GM12891 (cell line): ENCODE results near the gene MVB12B.

ENCODE experiments used
- POLR2A ChIP-seq: IDR thresholded peaks from 2 replicates; pipeline ENCODE4 v1.6.1; 2011; ENCODE audit warnings: low read depth, low read length, control low read depth
- POLR2AphosphoS5 ChIP-seq: IDR thresholded peaks from 2 replicates; pipeline ENCODE4 v1.6.1; 2011; ENCODE audit warnings: low read depth, low read length, control low read depth
- SPI1 ChIP-seq: IDR thresholded peaks from 2 replicates; pipeline ENCODE4 v1.6.1; 2011; ENCODE audit warnings: low read depth, low read length, control low read depth

DNA sequence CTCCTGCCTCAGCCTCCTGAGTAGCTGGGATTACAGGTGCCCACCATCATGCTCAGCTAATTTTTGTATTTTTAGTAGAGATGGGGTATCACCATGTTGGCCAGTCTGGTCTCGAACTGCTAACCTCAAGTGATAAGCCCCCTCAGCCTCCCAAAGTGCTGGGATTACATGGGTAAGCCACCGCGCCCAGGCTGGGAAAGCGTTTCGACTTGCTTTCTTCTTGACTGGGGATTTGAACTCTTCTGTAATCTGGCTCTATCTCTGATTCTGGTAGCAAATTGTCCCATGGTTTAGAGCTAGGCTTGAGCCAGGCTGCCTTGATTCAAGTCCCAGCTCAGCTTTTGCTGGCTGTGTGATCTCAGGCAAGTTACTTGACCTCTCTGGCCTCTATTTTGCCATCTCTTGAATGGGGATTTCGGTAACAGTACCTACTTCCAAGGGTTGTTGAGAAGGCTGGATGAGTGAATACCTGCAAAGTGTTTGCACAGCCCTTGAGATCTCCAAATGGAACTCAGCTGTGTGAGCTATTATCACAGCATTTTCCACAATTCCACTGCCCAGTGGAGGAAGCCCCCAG, 20.5 kb upstream of the MVB12B start:
- TF ChIP-seq POLR2A (no peak), POLR2AphosphoS5 (no peak), SPI1 (no peak)
